Fibroblast of lung (primary cell): Measurements from ENCODE around the gene BLCAP.

Experiments
- EZH2 ChIP-seq: IDR thresholded peaks from 2 replicates; pipeline ENCODE4 v1.5.1; 2012; ENCODE audit warnings: low read length, control low read depth, mild to moderate bottlenecking; ENCODE audit errors: missing control alignments
- TF ChIP-seq, protein P1 (sequence below), 2 donors: IDR thresholded peaks in 1 of 2; conservative IDR thresholded peaks in 1 of 2; 1 replicate in 1 of 2; 2 replicates in 1 of 2; pipeline ENCODE4 v1.5.1; 2011 to 2012; ENCODE audit warnings: low read length in 2 of 2, control low read depth in 1 of 2, inconsistent platforms in 1 of 2, low read depth in 1 of 2, mild to moderate bottlenecking in 1 of 2

- TF ChIP-seq, protein P1, sequence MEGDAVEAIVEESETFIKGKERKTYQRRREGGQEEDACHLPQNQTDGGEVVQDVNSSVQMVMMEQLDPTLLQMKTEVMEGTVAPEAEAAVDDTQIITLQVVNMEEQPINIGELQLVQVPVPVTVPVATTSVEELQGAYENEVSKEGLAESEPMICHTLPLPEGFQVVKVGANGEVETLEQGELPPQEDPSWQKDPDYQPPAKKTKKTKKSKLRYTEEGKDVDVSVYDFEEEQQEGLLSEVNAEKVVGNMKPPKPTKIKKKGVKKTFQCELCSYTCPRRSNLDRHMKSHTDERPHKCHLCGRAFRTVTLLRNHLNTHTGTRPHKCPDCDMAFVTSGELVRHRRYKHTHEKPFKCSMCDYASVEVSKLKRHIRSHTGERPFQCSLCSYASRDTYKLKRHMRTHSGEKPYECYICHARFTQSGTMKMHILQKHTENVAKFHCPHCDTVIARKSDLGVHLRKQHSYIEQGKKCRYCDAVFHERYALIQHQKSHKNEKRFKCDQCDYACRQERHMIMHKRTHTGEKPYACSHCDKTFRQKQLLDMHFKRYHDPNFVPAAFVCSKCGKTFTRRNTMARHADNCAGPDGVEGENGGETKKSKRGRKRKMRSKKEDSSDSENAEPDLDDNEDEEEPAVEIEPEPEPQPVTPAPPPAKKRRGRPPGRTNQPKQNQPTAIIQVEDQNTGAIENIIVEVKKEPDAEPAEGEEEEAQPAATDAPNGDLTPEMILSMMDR (conservative IDR thresholded peaks at IDR 0.05 in 1 of 2, IDR thresholded peaks at IDR 0.05 in 1 of 2; ENCODE audit: low read depth in 1 of 2, low read length in 2 of 2), result peak; percentile 53 to 67
- no peak for TF ChIP-seq EZH2
These were observed 16.2 kb upstream of the BLCAP start for GRCh38 chr20:37543828-37544227.
